GM18951 (cell line): ENCODE results near the gene STRIP1.
"Not testable (repeated sequence)": the region's sequence is repeated elsewhere in the genome, so short reads cannot be mapped to it uniquely, and the experiment has no call there.

Experiments used
- POLR2A ChIP-seq: IDR thresholded peaks from 4 replicates; pipeline ENCODE4 v1.6.1; 2011; ENCODE audit warnings: mild to moderate bottlenecking; ENCODE audit not compliant: insufficient read length, insufficient read depth; ENCODE audit errors: extremely low read depth
- in situ Hi-C: fragments of 300-500 bp; cut with MboI; formaldehyde crosslinking; loops from one replicate; pipeline ENCODE4 v1.12.0; 2022; ENCODE audit warnings: low sequenced_read_pairs, mixed read lengths, inconsistent platforms; ENCODE audit not compliant: unreplicated experiment

Gene STRIP1

DNA sequence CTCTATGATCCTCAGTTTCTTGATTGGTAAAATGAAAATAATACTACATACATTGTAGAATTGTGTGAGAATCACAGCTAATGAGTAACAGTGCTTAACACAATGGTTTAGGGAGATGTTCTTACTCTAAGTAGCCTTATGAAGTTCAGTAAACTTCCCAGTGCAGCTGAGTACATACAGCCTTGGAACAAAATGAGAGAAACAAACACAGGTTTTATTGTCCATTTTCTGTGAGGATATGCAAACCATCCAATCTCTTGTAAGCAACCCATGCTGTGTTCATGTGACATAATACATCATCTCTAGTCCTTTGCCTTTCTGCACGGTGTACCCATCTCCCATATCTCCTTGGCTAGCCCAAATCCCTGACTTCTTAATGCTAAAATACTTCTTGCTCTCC lies 14.7 kb upstream of the STRIP1 start:
- TF ChIP-seq POLR2A: no peak

DNA sequence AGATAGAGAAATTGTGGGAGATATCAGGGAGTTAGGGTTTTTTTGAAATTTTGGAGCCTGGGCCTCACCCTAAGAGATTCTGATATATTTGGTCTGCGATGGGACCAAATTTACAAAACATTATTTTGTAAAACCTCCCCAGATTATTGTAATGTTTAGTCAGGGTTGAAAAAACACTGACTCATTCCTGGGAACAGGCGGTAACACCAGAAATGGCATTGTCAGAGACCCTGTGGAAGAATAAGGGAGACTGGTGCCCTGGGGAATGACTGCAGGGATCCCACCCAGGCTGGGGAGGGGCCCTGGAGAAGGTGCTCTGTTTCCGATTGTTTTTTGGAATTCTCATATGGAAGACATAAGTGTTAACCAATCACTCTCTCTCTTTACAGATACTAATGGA lies 13.1 kb upstream of the STRIP1 start:
- in situ Hi-C loops: no loop called here
- no peak for TF ChIP-seq POLR2A

More for the DNA sequence above, 14.7 kb upstream of the STRIP1 start:
- in situ Hi-C loops: no loop called here

DNA sequence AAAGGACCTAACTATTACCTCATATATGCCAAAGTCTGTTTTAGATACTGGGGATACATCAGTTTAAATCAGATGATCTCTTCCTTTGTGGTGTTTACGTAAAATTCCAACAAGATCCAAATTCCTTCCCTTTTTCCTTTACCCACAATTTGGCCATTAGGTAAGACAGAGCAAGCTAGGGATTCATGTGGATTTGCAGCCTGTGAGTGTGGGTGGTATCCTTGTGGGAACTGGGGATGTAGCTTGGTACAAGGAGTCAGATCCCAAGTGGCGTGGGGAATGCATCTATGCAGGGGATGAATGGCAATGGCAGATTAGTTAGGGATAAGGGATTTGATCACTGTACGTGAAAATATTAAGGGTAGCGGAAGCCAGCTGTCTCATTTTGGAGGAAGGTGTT lies 9.8 kb upstream of the STRIP1 start:
- in situ Hi-C loops: no loop called here
- no peak for TF ChIP-seq POLR2A

DNA sequence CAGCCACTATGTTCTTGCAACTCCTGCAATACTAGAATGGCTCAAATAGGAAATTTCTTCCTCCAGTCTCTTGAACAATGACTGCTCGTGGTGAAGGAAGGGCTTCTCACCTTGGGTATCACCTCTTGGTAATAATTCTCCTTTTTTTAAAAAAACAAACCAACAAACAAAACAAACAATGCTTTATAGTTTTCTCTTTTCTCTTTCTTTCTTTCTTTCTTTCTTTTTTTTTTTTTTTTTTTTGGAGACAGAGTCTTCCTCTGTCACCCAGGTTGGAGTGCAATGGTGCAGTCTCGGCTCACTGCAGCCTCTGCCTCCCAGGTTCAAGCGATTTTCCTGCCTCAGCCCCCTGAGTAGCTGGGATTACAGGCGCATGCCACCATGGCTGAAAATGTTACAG lies 3.7 kb upstream of the STRIP1 start:
- in situ Hi-C loops: not testable (repeated sequence)

DNA sequence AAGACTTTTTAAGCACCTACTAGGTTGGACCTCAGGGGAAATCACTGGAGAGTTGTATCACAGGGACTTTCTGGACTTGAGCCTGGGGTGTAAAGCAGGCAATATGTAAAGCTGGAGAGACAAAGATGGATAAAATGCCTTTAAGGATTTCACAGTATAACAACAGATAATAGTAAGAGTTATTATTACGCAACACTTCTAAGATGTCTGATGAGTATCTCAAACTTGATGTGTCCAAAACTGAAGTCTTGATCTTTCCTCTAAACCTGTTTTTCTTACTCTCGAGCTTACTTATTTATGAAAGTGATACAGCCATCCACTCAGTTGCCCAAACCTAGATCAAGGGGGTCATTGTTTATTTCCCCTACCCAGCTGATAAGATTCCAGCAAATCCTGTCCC lies 2.1 kb upstream of the STRIP1 start:
- no peak for TF ChIP-seq POLR2A
- in situ Hi-C loops: no loop called here

DNA sequence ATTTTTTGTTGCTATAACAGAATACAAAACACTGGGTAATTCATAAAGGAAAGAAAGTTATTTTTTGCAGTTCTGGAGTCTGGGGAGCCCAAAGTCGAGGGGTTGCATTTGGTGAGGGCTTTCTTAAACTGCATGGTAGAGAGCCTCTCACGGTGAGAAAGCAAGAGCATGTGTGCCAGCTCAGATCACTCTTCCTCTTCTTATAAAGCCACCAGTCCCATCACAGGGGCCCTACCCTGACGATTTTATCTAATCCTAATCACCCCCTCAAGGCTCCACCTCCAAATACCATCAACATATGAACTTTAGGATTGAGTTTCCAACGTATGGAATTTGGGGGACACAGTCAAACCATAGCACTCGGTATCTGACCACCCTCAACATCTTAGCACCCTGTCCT lies 1.0 kb upstream of the STRIP1 start:
- TF ChIP-seq POLR2A: no peak
- in situ Hi-C loops: no loop called here

DNA sequence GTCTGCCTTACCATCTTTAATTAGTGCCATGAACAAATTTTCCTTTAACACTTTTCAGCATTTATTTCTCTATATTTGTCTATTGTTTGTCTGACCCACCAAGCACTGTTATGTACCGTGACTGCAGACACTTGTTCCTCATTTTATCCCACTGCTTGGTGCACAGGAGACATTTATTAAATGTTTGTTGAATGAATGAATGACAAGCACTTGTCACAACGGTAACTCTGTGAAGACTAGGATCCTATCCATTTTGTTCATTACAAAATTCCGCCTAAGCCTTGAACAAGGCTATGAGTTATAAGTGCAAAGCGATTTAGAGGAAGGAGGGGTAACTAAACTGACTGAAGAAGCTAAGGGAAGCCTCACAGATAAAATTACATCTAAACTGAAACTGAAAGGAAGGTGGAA lies 379 bp upstream of the STRIP1 start:
- no peak for TF ChIP-seq POLR2A
- in situ Hi-C loops: no loop called here

DNA sequence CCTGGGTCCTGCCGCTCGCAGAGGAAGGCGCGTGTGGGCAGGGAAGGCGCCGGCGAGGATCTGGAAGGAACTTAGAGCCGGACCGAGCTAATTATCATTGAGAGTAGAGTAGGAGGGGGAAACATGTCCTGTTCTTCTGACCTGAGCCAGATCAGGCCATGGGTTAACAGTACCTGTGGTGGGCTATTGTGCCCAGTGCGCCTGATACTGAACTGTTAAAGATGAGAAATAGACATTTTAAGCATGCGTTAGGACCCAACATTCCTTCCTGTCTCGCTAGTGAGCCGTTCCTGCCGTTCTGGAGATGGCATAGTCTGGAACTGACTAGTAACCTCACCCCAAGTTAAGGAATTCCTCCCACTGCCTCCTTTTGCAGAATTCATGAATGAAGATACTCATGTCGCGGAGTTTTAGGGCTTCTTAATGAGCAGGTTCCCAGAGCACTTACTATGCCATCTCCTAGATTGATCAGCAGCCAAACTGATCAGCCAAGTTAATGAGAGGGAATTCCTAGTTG lies 870 bp downstream of the STRIP1 start:
- in situ Hi-C loops: no loop called here
- TF ChIP-seq POLR2A: no peak

DNA sequence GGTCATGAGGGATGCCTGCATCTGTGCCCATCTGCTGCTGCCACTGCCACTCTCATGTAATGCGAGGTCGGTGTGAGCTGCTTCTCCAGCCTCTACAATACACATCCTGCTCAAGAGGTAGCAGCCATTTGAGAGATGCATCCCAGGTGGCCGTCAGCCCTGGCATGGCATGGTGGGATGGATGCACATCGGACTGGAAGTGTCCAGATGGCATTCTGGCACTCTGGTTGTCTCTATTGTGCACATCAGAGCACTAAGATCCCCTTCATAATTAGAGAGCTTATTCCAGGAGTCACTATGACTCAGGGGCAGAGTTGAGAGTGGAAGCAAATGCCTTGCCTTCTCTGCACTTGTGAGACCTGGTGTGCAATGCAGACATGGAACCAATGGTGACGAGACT lies 3.8 kb downstream of the STRIP1 start:
- in situ Hi-C loops: no loop called here
- TF ChIP-seq POLR2A: no peak

DNA sequence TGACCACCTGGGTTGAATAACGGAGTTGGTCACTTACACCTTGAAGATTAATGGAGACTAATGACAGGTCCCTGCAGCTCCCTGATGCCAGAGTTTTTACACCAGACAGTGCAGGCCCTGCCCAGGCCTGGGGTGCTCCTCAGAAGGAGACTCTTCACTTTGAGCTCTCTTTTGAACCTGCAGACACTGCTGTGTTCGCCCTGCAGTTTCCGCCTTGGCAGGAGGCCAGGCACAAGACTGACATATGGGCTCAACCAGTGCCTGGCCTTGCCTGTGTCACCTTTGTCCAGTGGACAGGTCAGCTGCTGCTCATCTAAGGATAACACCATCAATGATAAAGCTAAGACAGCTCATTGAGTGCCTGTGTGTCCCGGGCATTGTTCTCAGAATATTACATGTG lies 5.2 kb downstream of the STRIP1 start:
- in situ Hi-C loops: no loop called here
- no peak for TF ChIP-seq POLR2A

DNA sequence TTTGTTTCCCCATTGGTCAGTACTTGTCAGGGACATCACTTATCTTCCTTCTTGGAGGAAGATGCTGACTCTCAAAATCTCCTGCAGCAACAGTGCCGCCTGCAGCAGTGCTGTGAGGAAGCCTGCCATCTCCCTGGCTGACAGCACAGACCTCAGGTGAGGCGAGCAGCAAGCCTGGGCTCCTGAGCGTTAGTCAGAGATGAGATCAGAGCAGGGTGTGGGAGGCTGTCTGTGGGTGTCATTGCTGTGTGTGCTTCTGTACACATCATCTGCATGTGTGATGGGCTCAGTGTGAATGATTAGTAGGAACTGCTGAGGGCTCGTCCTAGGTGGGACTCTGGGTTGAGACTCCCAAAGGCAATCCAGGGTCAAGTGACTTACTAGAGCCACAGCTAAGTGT lies 6.1 kb downstream of the STRIP1 start:
- in situ Hi-C loops: no loop called here
- TF ChIP-seq POLR2A: no peak

DNA sequence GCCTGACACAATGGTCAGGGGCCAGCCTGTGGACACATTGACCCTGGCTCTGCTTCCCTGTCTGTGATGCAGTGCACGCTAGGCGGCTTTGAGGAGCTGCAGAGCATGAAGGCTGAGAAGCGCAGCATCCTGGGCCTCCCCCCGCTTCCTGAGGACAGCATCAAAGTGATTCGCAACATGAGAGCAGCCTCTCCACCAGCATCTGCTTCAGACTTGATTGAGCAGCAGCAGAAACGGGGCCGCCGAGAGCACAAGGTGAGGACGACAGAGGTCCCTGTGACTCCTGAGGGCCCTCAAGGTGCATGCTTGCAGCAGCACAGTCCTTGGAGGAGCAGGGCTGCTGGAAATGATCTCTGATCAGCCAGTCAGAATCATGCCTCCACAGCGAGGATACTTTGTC lies 8.6 kb downstream of the STRIP1 start:
- in situ Hi-C loops: no loop called here
- no peak for TF ChIP-seq POLR2A

DNA sequence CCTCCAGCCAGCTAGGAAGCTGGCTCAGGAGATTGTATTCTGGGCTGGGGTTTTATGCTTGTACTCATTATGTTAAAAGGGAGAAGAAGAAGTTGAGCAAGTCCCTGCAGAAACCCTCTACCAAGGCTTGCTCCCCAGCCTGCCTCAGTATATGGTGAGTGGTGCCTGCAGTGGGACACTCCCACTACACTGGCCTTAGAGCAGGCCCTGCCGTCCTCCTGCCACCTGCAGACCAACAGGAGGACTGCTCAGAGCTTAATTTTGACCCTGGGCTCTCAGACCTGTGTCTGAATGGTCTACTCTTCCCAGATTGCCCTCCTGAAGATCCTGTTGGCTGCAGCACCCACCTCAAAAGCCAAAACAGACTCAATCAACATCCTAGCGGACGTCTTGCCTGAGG lies 13.0 kb downstream of the STRIP1 start:
- in situ Hi-C loops: no loop called here
- TF ChIP-seq POLR2A: no peak

DNA sequence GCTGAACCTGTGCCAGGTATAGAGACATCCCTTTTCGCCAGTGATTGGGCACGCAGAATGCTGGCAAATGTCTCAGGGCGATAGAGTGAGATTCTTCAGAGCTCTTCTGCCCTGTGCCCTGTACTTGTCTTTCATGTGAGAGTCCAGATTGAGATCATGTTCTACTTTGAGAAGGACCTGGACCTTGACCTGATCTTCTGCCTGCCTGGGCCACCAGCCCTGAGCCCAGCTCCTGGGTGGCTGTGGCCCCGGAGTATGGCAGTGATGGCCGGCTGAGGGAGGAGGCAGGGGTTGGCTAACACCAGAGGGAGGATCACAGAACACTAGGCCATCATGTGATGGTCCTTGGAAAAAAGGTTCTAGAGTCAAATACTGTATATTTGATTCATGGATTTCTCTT lies 13.8 kb downstream of the STRIP1 start:
- no peak for TF ChIP-seq POLR2A
- in situ Hi-C loops: no loop called here

DNA sequence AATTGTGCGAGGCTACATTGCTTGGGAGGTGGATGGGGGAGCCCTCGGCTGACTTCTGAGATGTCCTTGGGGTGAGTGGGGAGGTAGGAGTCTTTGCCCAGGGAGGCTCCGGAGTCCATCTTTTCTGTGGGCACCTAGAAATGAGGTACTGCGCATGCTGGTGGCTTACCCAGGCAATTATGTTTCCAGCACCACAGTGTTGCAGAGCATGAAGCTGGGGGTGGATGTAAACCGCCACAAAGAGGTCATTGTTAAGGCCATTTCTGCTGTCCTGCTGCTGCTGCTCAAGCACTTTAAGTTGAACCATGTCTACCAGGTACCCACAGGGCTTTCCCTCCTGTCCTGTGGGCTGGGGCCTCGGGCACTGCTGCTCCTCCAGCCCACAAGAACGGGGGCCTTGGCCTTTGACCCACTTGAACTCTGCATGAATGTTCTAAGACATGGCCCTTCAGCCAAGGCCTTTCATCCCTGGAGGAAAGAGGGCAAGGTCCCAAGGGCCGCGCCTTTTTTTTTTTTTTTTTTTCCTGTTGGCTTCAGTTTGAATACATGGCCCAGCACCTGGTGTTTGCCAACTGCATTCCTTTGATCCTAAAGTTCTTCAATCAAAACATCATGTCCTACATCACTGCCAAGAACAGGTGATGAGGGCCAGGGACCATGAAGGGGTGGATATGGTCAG lies 14.6 kb downstream of the STRIP1 start:
- no peak for TF ChIP-seq POLR2A
- in situ Hi-C loops: no loop called here
